Epidermal melanocyte (primary cell): ENCODE data around the gene PDE6G.
"Not testable (repeated sequence)": the region's sequence is repeated elsewhere in the genome, so short reads cannot be mapped to it uniquely, and the experiment has no call there.

Experiments
- DNase-seq: peaks from one replicate; pipeline ENCODE4 v3.0.0; 2011; ENCODE audit warnings: low spot score; ENCODE audit not compliant: insufficient read length

The PDE6G gene

GRCh38 chr17:81635973-81636504, 20.3 kb downstream of the PDE6G start:
- no peak for DNase-seq

GRCh38 chr17:81635431-81635830, 20.9 kb downstream of the PDE6G start:
- no peak for DNase-seq

GRCh38 chr17:81631482-81631881, 24.9 kb downstream of the PDE6G start:
- peak; percentile 12 for DNase-seq

GRCh38 chr17:81630274-81630673, 26.1 kb downstream of the PDE6G start:
- DNase-seq, result peak; percentile 0

GRCh38 chr17:81621494-81622130, 34.7 kb downstream of the PDE6G start:
- peak; percentile 35 for DNase-seq

- DNase-seq, result not testable (repeated sequence)
These were observed 38.0 kb downstream of the PDE6G start for GRCh38 chr17:81618307-81618706.

- no peak for DNase-seq
These were observed 39.5 kb downstream of the PDE6G start for GRCh38 chr17:81616877-81617276.

- no peak for DNase-seq
These were observed 40.9 kb downstream of the PDE6G start for GRCh38 chr17:81615401-81615930.

- DNase-seq, result no peak
These were observed 44.0 kb downstream of the PDE6G start for GRCh38 chr17:81612172-81612970.

- no peak for DNase-seq
These were observed 46.6 kb downstream of the PDE6G start for GRCh38 chr17:81609541-81610311.

- DNase-seq, result no peak
These were observed 47.7 kb downstream of the PDE6G start for GRCh38 chr17:81608605-81609004.

- DNase-seq, result no peak
These were observed 48.3 kb downstream of the PDE6G start for GRCh38 chr17:81608082-81608481.

GRCh38 chr17:81607431-81607830, 48.9 kb downstream of the PDE6G start:
- no peak for DNase-seq

GRCh38 chr17:81603846-81604610, 52.3 kb downstream of the PDE6G start:
- DNase-seq, result no peak

GRCh38 chr17:81601525-81602120, 54.7 kb downstream of the PDE6G start:
- DNase-seq, result peak; percentile 68
